Muscle of leg (tissue), 11 donors: ENCODE results near the gene ZFPM1. TPM values are rescaled to one million over a fixed set of nuclear protein-coding genes. Genes with fewer than 3 reads are reported as not detected.

Source experiments
- DNase-seq: peaks from one replicate; pipeline ENCODE4 v3.0.0; 2013
- H3K27ac ChIP-seq: one replicate; pipeline ENCODE4 v1.5.1; 2013; ENCODE audit warnings: mild to moderate bottlenecking, low read length, control low read depth
- H3K27me3 ChIP-seq: one replicate; pipeline ENCODE4 v1.6.1; 2013; ENCODE audit warnings: low read length; ENCODE audit not compliant: control insufficient read depth, insufficient read depth
- H3K36me3 ChIP-seq: one replicate; pipeline ENCODE4 v1.6.1; 2013; ENCODE audit warnings: low read length; ENCODE audit not compliant: control insufficient read depth, insufficient read depth
- H3K4me1 ChIP-seq: one replicate; pipeline ENCODE4 v1.6.1; 2013; ENCODE audit warnings: low read length; ENCODE audit not compliant: control insufficient read depth, insufficient read depth
- H3K4me3 ChIP-seq: one replicate; pipeline ENCODE4 v1.5.1; 2013; ENCODE audit warnings: low read length, control low read depth
- H3K9me3 ChIP-seq: replicated peaks from 2 replicates; pipeline ENCODE4 v1.6.1; 2013; ENCODE audit warnings: low read depth, low read length; ENCODE audit not compliant: control insufficient read depth
- WGBS: methylation state at CpG from one replicate; pipeline ENCODE4 v1.1.5; 2013; ENCODE audit warnings: missing lambda C conversion rate; ENCODE audit not compliant: insufficient coverage; 5-methylcytosine and 5-hydroxymethylcytosine counted together
- polyA plus RNA-seq, 8 donors: library from polyadenylated mRNA; unstranded; fragments of 120-200 nt; gene quantifications; one replicate each; pipeline versions ENCODE4 v1.2.1 to v1.2.3, GENCODE V29; 2013; ENCODE audit warnings: inconsistent platforms in 1 of 8, low replicate concordance in 1 of 8; ENCODE audit not compliant: insufficient read length in 8 of 8, insufficient read depth in 1 of 8
- total RNA-seq: library from RNA; stranded (reverse); fragments of 120-200 nt; gene quantifications from one replicate; pipeline ENCODE4 v1.2.4, GENCODE V29; 2013

ZFPM1 gene
- total and polyA plus RNA-seq, 9 donors, result 0.89 to 3.3 (median 1.6) TPM

DNA sequence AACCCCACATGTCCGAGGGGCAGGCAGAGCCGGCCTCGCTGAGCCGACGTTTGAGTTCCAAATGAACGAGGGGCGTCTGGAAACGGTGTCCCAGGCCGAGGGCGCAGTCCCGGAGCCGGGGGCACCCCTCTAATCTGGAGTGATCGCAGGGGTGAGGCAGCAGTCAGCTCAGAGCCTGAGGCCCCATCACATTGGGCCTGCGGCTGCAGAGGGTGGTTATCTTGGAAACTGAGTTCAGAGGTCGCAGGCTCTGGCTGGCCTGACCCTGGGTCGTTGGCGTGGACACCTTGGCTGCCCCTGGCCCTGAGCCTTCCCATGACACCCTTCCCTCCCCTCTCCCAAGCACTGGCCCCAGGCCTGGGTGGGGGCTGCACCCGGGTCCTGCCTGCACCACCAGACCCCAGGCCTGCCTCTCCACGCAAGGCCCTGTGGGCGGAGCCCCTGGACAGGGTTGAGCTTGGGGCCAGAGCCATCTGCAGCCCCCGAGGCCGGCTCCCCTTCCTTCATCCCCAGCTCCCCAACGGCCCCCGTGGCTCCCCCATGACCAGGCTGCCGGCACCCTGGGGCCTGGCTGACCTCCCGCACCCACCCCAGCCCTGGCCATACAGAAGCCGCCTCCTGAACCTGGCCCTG, 45.6 kb downstream of the ZFPM1 start:
- no peak overlapping the region for H3K4me3 ChIP-seq
- no peak for DNase-seq
- 78% methylated on average over 25 of the region's 27 CpGs for WGBS
- H3K9me3 ChIP-seq, result peaks cover 3% of the 10 kb centered on the region
- H3K4me1 ChIP-seq, result peaks cover 7% of the 10 kb centered on the region
- H3K27me3 ChIP-seq, result no peaks in the 10 kb centered on the region
- H3K27ac ChIP-seq, result no peak overlapping the region
- H3K36me3 ChIP-seq, result no peaks in the 10 kb centered on the region

DNA sequence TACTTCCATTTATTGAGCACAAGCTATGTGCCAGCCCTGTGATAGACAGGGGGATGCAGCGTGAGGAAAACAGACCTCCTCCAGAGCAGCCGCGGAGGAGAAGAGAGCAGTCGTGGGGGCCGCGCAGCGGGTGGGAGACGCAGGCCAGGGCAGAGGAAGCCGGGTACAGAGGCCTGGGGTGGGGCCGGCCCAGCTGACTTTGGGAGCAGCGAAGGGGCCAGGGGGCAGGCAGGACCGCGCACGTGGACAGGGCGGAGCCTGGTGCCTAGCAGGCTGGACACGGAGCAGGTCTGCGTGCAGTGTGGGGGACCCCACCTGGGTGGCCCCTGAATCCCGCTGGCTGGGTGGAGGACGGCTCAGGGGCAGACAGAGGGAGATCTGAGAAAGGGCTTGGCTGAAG, 46.2 kb downstream of the ZFPM1 start:
- H3K36me3 ChIP-seq, result no peaks in the 10 kb centered on the region
- no peak overlapping the region for H3K27ac ChIP-seq
- H3K4me1 ChIP-seq, result peaks cover 7% of the 10 kb centered on the region
- no peaks in the 10 kb centered on the region for H3K27me3 ChIP-seq
- H3K4me3 ChIP-seq, result no peak overlapping the region
- DNase-seq, result no peak
- peaks cover 3% of the 10 kb centered on the region for H3K9me3 ChIP-seq
- 71% methylated on average over 14 of the region's 19 CpGs for WGBS

DNA sequence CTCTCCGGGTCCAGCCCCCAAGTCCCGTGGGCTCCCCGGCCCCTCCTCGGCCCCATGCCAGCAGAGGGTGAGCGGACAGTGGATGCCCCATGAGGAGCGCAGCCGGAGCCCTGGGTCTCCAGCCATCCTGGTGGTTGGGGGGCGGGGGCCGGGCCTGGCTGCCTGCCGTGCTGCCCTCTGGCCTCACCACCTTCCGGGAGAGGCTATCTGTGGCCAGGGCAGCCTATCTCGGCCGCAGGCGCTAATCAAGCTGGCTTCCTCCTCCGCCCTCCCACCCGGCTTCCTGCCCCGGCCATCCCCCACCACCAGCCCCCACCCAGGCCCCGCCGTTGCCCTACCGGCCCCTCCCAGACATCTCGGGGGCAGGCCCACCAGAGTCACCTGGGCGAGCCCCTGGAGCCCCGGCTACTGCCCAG, 46.8 kb downstream of the ZFPM1 start:
- H3K36me3 ChIP-seq, result no peaks in the 10 kb centered on the region
- DNase-seq, result no peak
- 56% methylated on average over 22 of the region's 23 CpGs for whole genome bisulfite sequencing
- H3K27me3 ChIP-seq, result no peaks in the 10 kb centered on the region
- H3K9me3 ChIP-seq, result peaks cover 3% of the 10 kb centered on the region
- H3K27ac ChIP-seq, result no peak overlapping the region
- H3K4me1 ChIP-seq, result peaks cover 10% of the 10 kb centered on the region
- H3K4me3 ChIP-seq, result no peak overlapping the region

DNA sequence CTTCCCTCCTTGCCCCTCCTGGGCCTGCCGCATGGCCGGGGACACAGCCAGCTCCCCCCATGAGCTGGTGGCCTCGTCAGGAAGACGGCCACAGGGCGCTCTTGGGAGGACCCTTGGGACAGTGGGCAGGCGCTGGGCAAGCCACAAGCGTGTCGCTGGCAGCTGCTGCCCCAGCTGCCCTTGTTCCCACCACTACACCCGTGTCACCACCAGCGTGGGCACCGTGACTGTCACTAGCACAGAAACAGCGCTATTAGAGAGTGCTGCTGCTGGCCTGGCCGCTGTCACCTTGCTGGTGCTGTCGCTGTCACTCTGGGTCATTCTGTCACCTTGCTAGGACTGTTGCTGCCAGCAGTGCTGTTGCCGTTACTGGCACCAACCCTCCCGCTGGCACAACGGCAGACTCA, 47.2 kb downstream of the ZFPM1 start:
- Histone ChIP-seq H3K36me3 (no peaks in the 10 kb centered on the region), H3K27me3 (no peaks in the 10 kb centered on the region), H3K27ac (no peak overlapping the region), H3K9me3 (peaks cover 3% of the 10 kb centered on the region), H3K4me3 (no peak overlapping the region), H3K4me1 (peaks cover 15% of the 10 kb centered on the region)
- 69% methylated on average over 16 of the region's 17 CpGs for WGBS
- no peak for DNase-seq

GRCh38 chr16:88502371-88502770, 49.3 kb downstream of the ZFPM1 start:
- Histone ChIP-seq H3K9me3 (no peaks in the 10 kb centered on the region), H3K4me3 (no peak overlapping the region), H3K4me1 (peaks cover 16% of the 10 kb centered on the region), H3K27ac (no peak overlapping the region), H3K36me3 (no peaks in the 10 kb centered on the region), H3K27me3 (no peaks in the 10 kb centered on the region)
- WGBS, result 81% methylated on average over 14 of the region's 15 CpGs
- DNase-seq, result no peak

GRCh38 chr16:88502776-88503280, 49.7 kb downstream of the ZFPM1 start:
- WGBS, result 78% methylated on average over 18 of the region's 23 CpGs
- H3K27ac ChIP-seq, result no peak overlapping the region
- H3K27me3 ChIP-seq, result no peaks in the 10 kb centered on the region
- no peak for DNase-seq
- H3K4me3 ChIP-seq, result no peak overlapping the region
- peaks cover 12% of the 10 kb centered on the region for H3K4me1 ChIP-seq
- no peaks in the 10 kb centered on the region for H3K9me3 ChIP-seq
- H3K36me3 ChIP-seq, result no peaks in the 10 kb centered on the region

DNA sequence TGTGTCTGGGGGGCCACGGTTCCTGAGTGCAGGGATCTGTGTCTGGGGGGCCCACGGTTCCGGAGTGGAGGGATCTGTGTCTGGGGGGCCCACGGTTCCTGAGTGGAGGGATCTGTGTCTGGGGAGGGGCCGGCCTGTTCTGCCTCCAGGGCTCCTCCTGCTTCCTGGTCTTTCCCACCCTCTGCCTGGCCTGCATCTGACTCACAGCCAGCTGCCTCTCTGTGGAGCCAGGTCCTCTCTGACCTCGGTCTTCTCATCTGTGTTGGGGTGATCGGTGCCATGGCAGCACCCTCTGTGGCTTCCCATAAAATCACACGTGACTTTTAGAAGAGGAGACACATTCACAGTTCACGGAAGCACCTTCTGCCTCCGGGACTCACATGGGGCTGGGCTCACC, 50.3 kb downstream of the ZFPM1 start:
- Histone ChIP-seq H3K4me1 (peaks cover 8% of the 10 kb centered on the region), H3K9me3 (no peaks in the 10 kb centered on the region), H3K36me3 (no peaks in the 10 kb centered on the region), H3K27ac (no peak overlapping the region), H3K4me3 (no peak overlapping the region), H3K27me3 (no peaks in the 10 kb centered on the region)
- 79% methylated on average over 9 of the region's 10 CpGs for WGBS
- no peak for DNase-seq

DNA sequence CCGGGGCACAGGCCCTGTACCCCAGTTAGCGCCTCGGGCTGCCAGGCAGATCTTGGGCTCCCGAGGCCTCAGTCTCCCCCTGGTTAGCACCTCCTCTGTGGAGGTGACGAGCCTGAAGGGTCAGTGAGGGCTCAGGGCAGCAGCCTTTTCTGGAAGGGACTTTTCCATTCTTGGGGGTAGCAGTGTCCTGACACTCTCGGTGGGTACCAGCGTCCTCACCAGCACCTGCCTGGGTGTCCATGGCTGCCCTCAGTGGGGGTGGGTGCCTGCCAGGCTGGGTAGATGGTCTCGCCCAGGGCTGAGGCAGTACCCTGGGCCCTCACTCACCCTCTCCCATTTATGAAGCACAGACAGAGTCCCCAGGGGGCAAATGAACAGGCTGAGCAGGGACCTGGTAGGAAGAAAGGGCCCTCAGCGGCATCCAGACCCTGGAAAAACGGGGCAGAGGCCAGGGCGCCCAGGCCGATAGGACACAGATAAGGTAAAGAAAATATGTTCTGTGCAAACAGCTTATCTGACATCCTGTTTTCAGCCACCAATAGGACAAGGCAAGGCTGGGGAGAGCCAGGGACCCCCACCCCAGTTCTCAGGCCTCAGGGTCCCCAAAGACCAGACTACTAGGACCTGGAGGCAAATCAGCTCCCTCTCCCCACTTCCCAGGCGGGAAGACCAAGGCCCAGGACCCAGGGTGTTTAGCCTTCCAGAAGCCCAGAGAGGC, 50.9 kb downstream of the ZFPM1 start:
- H3K36me3 ChIP-seq, result no peaks in the 10 kb centered on the region
- no peak overlapping the region for H3K4me3 ChIP-seq
- no peaks in the 10 kb centered on the region for H3K9me3 ChIP-seq
- H3K4me1 ChIP-seq, result peaks cover 8% of the 10 kb centered on the region
- DNase-seq, result no peak
- H3K27ac ChIP-seq, result no peak overlapping the region
- no peaks in the 10 kb centered on the region for H3K27me3 ChIP-seq
- WGBS, result 94% methylated on average over 6 of the region's 13 CpGs

- Histone ChIP-seq H3K27ac (no peak overlapping the region), H3K36me3 (no peaks in the 10 kb centered on the region), H3K27me3 (no peaks in the 10 kb centered on the region), H3K9me3 (no peaks in the 10 kb centered on the region), H3K4me3 (no peak overlapping the region), H3K4me1 (peaks cover 11% of the 10 kb centered on the region)
- DNase-seq, result no peak
- 66% methylated on average over 27 of the region's 28 CpGs for WGBS
Measured at GRCh38 chr16:88504489-88505404, 51.7 kb downstream of the ZFPM1 start.
